Measurements from ENCODE around the gene GCNT2. TPM values are rescaled to one million over a fixed set of nuclear protein-coding genes. Genes with fewer than 3 reads are reported as not detected.
"Not testable (repeated sequence)": the region's sequence is repeated elsewhere in the genome, so short reads cannot be mapped to it uniquely, and the experiment has no call there.

Gene GCNT2
- total RNA-seq, 1 donor = 6.8 TPM

- no peaks in the 10 kb centered on the region for H3K9me3 ChIP-seq (ENCODE audit: low read depth, low read length)
- no peaks in the 10 kb centered on the region for H3K27me3 ChIP-seq (ENCODE audit: insufficient read depth, low read length)
- no peak overlapping the region for H3K4me3 ChIP-seq (ENCODE audit: low read length)
- H3K4me1 ChIP-seq (ENCODE audit: insufficient read depth, low read length) = no peaks in the 10 kb centered on the region
Measured at GRCh38 chr6:10553871-10554270, 32.7 kb downstream of the GCNT2 start.

DNA sequence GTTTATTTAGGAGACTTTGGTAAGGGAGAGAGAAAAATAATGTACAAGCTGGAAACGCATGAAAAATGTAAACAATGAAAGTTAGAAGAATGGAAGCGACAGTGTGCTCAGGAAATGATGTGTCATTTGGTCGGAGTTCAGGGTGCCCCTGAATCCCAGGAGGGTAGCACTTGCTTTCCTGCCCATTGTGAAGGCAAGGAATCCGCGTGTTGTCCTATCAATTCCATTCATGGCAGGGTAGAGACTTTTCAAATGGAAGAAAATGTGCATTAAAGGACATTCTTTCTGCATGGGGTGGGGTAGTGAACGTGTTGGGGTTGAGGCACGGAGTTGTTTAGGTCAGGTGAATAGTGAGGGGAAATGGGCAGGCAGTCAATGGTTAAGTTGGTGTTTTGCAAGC is 33.7 kb downstream of the GCNT2 start:
- no peaks in the 10 kb centered on the region for H3K4me1 ChIP-seq (ENCODE audit: insufficient read depth, low read length)
- no peaks in the 10 kb centered on the region for H3K27me3 ChIP-seq (ENCODE audit: insufficient read depth, low read length)
- no peaks in the 10 kb centered on the region for H3K9me3 ChIP-seq (ENCODE audit: low read depth, low read length)

GRCh38 chr6:10555625-10556309 is 34.6 kb downstream of the GCNT2 start:
- Histone ChIP-seq H3K9me3 (ENCODE audit: low read depth, low read length) (no peaks in the 10 kb centered on the region), H3K4me3 (ENCODE audit: low read length) (no peak overlapping the region), H3K27me3 (ENCODE audit: insufficient read depth, low read length) (no peaks in the 10 kb centered on the region), H3K4me1 (ENCODE audit: insufficient read depth, low read length) (peaks cover under 1% of the 10 kb centered on the region)

More for the DNA sequence above, 33.7 kb downstream of the GCNT2 start:
- no peak overlapping the region for H3K4me3 ChIP-seq (ENCODE audit: low read length)

DNA sequence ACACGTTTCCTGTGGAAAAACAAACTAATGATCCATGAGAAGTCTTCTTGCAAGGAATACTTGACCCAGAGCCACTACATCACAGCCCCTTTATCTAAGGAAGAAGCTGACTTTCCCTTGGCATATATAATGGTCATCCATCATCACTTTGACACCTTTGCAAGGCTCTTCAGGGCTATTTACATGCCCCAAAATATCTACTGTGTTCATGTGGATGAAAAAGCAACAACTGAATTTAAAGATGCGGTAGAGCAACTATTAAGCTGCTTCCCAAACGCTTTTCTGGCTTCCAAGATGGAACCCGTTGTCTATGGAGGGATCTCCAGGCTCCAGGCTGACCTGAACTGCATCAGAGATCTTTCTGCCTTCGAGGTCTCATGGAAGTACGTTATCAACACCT is 35.4 kb downstream of the GCNT2 start:
- Histone ChIP-seq H3K9me3 (ENCODE audit: low read depth, low read length) (no peaks in the 10 kb centered on the region), H3K4me1 (ENCODE audit: insufficient read depth, low read length) (peaks cover 9% of the 10 kb centered on the region), H3K27me3 (ENCODE audit: insufficient read depth, low read length) (no peaks in the 10 kb centered on the region), H3K4me3 (ENCODE audit: low read length) (no peak overlapping the region)

- H3K9me3 ChIP-seq (ENCODE audit: low read depth, low read length) = no peaks in the 10 kb centered on the region
- H3K4me3 ChIP-seq (ENCODE audit: low read length) = no peak overlapping the region
- H3K4me1 ChIP-seq (ENCODE audit: insufficient read depth, low read length) = peaks cover 13% of the 10 kb centered on the region
- H3K27me3 ChIP-seq (ENCODE audit: insufficient read depth, low read length) = no peaks in the 10 kb centered on the region
Measured at GRCh38 chr6:10556992-10557391, 35.8 kb downstream of the GCNT2 start.

DNA sequence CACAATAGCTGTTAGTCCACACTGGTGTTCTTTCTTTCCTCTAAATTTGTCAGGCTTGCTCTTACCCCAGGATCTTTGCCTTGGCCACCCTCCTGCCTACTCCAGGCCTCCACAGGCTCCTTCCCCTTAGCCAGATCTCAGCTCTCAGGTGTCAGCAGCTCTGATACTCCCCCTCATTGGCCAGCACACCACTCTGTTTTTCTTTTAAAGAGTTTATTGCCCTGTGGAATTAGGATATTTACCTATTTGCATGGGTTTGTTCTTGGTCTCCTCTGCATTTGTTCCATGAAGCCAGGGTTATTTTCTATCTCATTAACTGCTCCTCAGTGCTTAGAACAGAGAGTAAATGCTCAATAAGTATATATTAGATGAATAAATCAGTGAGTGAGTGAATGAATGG is 36.8 kb downstream of the GCNT2 start:
- Histone ChIP-seq H3K9me3 (ENCODE audit: low read depth, low read length) (no peaks in the 10 kb centered on the region), H3K4me3 (ENCODE audit: low read length) (no peak overlapping the region), H3K4me1 (ENCODE audit: insufficient read depth, low read length) (peaks cover 16% of the 10 kb centered on the region), H3K27me3 (ENCODE audit: insufficient read depth, low read length) (no peaks in the 10 kb centered on the region)

DNA sequence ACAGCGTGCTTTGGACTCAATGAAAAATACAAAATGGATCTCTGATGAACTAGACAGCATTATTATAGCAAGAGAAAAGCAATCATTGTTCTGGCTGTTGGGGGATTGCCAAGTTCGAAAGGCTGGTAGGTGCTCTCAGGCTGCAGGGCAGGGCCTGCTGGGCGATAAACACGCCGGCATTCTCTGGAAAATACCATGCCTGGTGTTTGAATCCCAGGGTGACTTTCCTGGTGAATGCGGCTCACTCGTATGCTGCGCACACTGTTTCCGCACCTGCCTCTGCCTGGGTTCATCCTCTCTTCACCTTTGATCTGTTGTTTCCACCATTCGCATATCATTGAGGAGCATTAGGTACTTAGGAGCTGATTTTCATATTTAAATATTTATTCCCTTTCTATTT is 37.4 kb downstream of the GCNT2 start:
- Histone ChIP-seq H3K9me3 (ENCODE audit: low read depth, low read length) (no peaks in the 10 kb centered on the region), H3K4me1 (ENCODE audit: insufficient read depth, low read length) (peaks cover 16% of the 10 kb centered on the region), H3K4me3 (ENCODE audit: low read length) (no peak overlapping the region), H3K27me3 (ENCODE audit: insufficient read depth, low read length) (no peaks in the 10 kb centered on the region)

GRCh38 chr6:10559522-10560152 is 38.5 kb downstream of the GCNT2 start:
- Histone ChIP-seq H3K4me3 (ENCODE audit: low read length) (no peak overlapping the region), H3K9me3 (ENCODE audit: low read depth, low read length) (no peaks in the 10 kb centered on the region), H3K4me1 (ENCODE audit: insufficient read depth, low read length) (peaks cover 16% of the 10 kb centered on the region), H3K27me3 (ENCODE audit: insufficient read depth, low read length) (no peaks in the 10 kb centered on the region)

DNA sequence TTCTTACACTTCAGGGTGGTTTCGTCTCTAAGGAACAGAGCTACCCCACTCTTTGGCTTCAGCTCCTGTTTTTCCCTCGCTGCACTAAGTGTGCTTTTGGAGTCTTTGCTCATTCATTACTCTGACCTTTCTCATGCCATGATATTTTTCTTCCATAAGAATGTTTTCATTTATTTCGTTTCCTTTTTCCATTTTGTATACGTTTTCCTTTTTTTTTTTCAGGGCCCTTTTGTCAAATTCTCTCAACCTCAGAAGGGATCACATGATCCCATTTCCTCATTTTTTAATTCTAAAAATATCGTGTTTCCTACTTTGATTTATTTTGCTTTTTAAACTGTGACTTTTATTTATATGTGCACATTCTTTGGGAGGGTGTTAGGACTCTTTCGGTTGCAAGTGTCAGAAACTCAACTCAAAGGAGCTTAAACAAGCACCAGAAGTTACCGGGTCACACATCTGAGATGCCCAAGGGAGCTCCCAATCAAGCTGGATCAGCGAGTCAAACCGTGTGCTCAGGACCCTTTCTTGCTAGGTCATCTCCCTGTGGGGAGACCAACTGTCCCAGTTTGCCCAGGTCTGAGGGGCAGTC is 40.6 kb downstream of the GCNT2 start:
- Histone ChIP-seq H3K4me3 (ENCODE audit: low read length) (no peak overlapping the region), H3K4me1 (ENCODE audit: insufficient read depth, low read length) (peaks cover 16% of the 10 kb centered on the region)

GRCh38 chr6:10564975-10565673 is 44.0 kb downstream of the GCNT2 start:
- Histone ChIP-seq H3K27me3 (ENCODE audit: insufficient read depth, low read length) (no peaks in the 10 kb centered on the region), H3K4me3 (ENCODE audit: low read length) (no peak overlapping the region), H3K4me1 (ENCODE audit: insufficient read depth, low read length) (peaks cover 16% of the 10 kb centered on the region), H3K9me3 (ENCODE audit: low read depth, low read length) (no peaks in the 10 kb centered on the region)

More for the DNA sequence above, 40.6 kb downstream of the GCNT2 start:
- H3K9me3 ChIP-seq (ENCODE audit: low read depth, low read length) = no peaks in the 10 kb centered on the region
- no peaks in the 10 kb centered on the region for H3K27me3 ChIP-seq (ENCODE audit: insufficient read depth, low read length)

DNA sequence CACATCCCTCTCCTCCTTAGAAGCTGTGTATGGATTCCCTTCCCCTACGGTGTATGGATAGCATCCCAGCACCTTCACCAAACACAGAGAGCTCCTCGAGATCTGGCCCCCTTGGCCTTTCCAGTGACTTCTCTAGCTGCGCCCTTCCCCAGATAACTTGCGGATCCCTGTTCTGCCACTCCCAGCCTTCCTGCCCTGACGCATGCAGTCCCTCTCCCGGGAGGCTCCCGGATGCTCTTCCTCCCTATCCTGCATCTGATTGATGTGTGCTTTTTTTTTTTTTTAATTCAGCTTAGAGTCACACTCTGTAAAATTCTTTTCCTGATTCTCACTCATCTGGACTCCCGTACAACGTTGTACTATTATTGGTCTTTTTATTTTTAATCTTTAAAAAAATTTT is 44.8 kb downstream of the GCNT2 start:
- H3K9me3 ChIP-seq (ENCODE audit: low read depth, low read length) = no peaks in the 10 kb centered on the region
- H3K4me3 ChIP-seq (ENCODE audit: low read length) = no peak overlapping the region
- H3K4me1 ChIP-seq (ENCODE audit: insufficient read depth, low read length) = peaks cover 14% of the 10 kb centered on the region
- H3K27me3 ChIP-seq (ENCODE audit: insufficient read depth, low read length) = no peaks in the 10 kb centered on the region

- Histone ChIP-seq H3K27me3 (ENCODE audit: insufficient read depth, low read length) (no peaks in the 10 kb centered on the region), H3K9me3 (ENCODE audit: low read depth, low read length) (no peaks in the 10 kb centered on the region), H3K4me3 (ENCODE audit: low read length) (no peak overlapping the region), H3K4me1 (ENCODE audit: insufficient read depth, low read length) (no peaks in the 10 kb centered on the region)
Measured at GRCh38 chr6:10567256-10568026, 46.3 kb downstream of the GCNT2 start.

DNA sequence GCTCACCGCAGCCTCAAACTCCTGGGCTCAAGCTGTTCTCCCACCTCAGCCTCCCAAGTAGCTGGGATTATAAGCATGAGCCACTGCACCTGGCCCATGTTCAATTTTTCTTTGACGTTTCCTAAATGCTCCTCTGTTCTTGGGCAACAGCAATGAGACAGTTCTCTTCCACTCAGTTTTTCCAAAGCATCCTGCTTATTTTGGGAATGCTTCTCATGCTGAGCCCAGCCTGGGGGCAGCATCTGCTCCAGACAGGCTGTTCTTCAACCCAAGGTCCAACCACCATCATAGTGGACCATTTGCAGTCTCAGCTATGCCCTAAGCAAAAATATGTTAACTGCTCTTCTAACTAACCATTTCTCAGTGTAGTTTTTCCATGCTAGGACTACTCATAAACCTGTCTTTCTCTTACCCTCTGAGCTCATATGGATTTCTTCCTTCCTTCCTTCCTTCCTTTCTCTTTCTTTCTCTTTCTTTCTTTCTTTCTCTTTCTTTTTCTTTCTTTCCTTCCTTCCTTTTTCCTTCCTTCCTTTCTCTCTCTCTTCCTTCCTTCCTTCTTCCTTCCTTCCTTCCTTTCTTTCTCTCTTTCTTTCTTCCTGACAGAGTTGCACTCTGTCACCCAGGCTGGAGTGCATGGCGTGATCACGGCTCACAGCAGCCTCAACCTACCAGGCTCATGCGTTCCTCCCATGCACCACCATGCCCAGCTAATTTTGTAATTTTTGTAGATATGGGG is 48.4 kb downstream of the GCNT2 start:
- Histone ChIP-seq H3K9me3 (ENCODE audit: low read depth, low read length) (no peaks in the 10 kb centered on the region), H3K4me1 (ENCODE audit: insufficient read depth, low read length) (no peaks in the 10 kb centered on the region), H3K27me3 (ENCODE audit: insufficient read depth, low read length) (no peaks in the 10 kb centered on the region), H3K4me3 (ENCODE audit: low read length) (no peak overlapping the region)

DNA sequence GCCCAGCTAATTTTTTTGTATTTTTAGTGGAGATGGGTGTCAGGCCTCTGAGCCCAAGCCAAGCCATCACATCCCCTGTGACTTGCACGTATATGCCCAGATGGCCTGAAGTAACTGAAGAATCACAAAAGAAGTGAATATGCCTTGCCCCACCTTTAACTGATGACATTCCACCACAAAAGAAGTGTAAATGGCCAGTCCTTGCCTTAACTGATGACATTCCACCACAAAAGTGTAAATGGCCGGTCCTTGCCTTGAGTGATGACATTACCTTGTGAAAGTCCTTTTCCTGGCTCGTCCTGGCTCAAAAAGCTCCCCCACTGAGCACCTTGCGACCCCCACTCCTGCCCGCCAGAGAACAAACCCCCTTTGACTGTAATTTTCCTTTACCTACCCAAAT is 54.4 kb downstream of the GCNT2 start:
- not testable (repeated sequence) for H3K27me3 ChIP-seq (ENCODE audit: insufficient read depth, low read length); H3K4me1 ChIP-seq (ENCODE audit: insufficient read depth, low read length); H3K4me3 ChIP-seq (ENCODE audit: low read length); H3K9me3 ChIP-seq (ENCODE audit: low read depth, low read length)

All from mononuclear cell (primary cell).